PFSK-1 (cell line): ENCODE results near the gene ZNF831.

ENCODE experiments used
- POLR2AphosphoS5 ChIP-seq: IDR thresholded peaks from 2 replicates; pipeline ENCODE4 v1.6.1; 2012; ENCODE audit warnings: low read depth, mild to moderate bottlenecking, control low read depth, low read length, moderate library complexity
- SIN3A ChIP-seq: IDR thresholded peaks from 2 replicates; pipeline ENCODE4 v1.6.1; 2012; ENCODE audit warnings: mild to moderate bottlenecking, low read length, moderate library complexity, borderline replicate concordance; ENCODE audit not compliant: insufficient read depth
- TAF1 ChIP-seq: IDR thresholded peaks from 2 replicates; pipeline ENCODE4 v1.6.1; 2012; ENCODE audit warnings: low read length, control low read depth, borderline replicate concordance; ENCODE audit not compliant: insufficient read depth

GRCh38 chr20:59157961-59158541 lies 5.6 kb upstream of the ZNF831 start:
- TF ChIP-seq SIN3A (no peak), POLR2AphosphoS5 (no peak), TAF1 (no peak)
